SK-N-DZ (cell line): ENCODE data around the gene AKAP13.
A peak's percentile ranks its signal among the peaks of the same experiment; 100 is the strongest.

Experiments
- DNase-seq: peaks from one replicate; pipeline ENCODE4 v3.0.0-alpha.2; 2015; ENCODE audit warnings: low spot score

Gene AKAP13

GRCh38 chr15:85727068-85727467, 346.7 kb downstream of the AKAP13 start:
- DNase-seq = no peak

DNA sequence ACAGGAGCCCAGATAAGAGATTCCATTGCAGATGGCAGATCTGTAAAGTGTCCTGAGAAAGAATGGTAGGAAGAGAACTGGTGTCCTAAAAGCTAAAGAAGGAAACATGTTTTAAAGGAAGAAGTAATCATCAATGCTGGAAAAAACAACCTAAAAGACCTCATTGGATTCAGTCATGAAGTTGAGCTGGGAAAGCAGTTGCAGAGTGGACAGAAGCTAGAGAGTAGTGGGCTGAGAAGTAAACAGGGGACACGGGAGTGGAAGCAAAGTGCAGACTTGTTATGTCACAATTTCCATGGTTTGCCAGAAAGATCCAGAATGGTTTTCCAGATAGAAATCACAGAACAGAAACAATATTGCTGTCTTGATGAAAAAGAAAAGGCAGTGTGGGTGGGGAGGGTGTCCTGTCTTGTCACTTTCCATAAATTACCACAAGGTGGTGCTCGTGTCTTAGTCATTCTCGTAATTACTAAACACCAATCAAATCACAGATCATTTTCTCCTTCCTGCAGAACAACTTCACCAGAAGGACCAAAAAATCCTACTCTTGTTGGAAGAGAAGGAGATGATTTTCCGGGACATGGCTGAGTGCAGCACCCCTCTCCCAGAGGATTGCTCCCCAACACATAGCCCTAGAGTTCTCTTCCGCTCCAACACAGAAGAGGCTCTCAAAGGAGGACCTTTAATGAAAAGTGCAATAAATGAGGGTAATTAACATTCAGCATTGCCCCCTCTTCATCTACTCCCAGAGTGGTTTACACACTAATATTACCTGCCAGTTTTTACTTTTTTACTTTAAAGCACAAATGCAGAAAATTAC, 349.8 kb downstream of the AKAP13 start:
- DNase-seq = peak; percentile 66

- no peak for DNase-seq
Observed at GRCh38 chr15:85733416-85733815, 353.0 kb downstream of the AKAP13 start.

- no peak for DNase-seq
Observed at GRCh38 chr15:85737061-85737460, 356.7 kb downstream of the AKAP13 start.

GRCh38 chr15:85741021-85741421, 360.6 kb downstream of the AKAP13 start:
- DNase-seq = no peak

GRCh38 chr15:85741662-85742061, 361.3 kb downstream of the AKAP13 start:
- no peak for DNase-seq

- no peak for DNase-seq
Observed at GRCh38 chr15:85742186-85742821, 361.9 kb downstream of the AKAP13 start.

- no peak for DNase-seq
Observed at GRCh38 chr15:85743392-85744055, 363.1 kb downstream of the AKAP13 start.

- DNase-seq = no peak
Observed at GRCh38 chr15:85744579-85744978, 364.2 kb downstream of the AKAP13 start.

DNA sequence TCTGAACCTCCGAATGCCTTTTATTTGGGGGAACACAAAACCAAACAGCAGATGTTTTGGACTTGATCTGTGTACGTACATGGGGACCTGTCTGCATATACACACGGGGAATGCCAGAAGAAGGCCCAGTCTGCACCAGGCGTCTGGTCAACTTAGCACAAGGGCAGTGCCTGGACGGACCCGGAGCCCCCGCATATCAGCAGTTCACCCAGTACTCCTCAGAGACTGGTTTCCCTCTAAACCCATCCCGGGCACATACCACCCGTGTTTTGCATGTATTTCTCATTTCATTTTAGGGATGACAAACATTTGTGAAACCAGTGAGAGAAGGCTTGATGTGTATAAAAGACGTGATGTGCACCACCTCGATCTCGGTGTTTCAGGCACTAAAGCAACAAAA, 364.6 kb downstream of the AKAP13 start:
- DNase-seq = no peak

GRCh38 chr15:85745525-85746150, 365.2 kb downstream of the AKAP13 start:
- no peak for DNase-seq

DNA sequence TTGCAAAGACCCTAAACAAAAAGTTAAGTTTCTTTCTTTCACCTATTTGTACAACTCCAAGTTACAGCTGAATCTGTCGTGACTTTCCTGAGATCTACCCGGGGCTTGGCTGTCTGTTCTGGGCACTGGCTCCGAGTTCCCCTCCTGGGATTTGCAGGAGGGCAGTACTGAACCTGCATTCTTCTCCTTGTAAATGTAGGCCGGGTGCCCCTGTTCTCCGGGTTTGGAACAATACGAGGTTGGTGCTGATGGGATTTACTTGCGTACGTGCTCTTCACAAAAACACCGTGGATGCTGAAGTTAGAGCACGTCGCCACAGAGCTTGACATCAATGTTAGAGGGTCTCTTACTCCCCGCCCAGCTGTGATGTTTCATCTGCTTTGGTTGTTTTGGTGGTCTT, 366.2 kb downstream of the AKAP13 start:
- DNase-seq = no peak

DNA sequence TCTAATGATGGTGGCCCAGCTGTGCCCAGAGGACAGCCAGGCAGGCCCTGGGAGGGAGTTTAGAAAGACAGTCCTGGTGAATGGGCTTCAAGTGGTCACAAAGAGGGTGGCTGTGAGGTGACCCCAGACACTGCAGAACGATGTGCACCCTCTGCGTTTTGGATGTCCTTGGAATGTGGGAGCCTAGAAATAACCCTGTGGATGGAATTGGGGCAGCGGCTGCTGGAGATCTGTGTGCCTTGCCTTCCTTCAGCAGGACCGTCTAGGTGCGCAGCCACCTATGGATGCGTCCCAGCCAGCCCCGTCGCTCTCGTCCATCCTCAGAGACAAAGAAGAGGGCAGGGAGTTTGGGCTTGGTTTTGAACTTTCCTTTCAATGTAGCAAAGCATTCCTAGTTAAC, 367.8 kb downstream of the AKAP13 start:
- DNase-seq = no peak

DNA sequence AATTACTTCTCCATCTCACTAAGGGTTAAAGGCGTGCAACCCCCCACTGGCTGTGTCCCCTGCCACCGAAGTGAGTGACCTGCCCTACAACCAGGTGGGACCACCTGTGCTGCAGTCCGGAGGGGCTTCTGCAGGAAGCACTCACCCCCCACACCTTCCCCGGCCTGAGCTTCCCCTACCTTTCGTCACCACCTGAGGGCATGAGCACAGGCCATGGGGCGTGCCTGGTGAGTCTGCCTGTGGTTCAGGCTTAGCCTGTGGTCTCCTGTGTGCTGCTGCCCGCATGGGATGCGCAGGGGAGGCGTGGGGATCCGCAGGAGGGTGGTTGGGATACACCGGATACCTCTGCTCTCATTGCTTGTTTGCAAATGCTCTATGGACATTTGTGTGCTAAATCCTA, 368.3 kb downstream of the AKAP13 start:
- no peak for DNase-seq

- DNase-seq = no peak
Observed at GRCh38 chr15:85749261-85750151, 369.1 kb downstream of the AKAP13 start.

DNA sequence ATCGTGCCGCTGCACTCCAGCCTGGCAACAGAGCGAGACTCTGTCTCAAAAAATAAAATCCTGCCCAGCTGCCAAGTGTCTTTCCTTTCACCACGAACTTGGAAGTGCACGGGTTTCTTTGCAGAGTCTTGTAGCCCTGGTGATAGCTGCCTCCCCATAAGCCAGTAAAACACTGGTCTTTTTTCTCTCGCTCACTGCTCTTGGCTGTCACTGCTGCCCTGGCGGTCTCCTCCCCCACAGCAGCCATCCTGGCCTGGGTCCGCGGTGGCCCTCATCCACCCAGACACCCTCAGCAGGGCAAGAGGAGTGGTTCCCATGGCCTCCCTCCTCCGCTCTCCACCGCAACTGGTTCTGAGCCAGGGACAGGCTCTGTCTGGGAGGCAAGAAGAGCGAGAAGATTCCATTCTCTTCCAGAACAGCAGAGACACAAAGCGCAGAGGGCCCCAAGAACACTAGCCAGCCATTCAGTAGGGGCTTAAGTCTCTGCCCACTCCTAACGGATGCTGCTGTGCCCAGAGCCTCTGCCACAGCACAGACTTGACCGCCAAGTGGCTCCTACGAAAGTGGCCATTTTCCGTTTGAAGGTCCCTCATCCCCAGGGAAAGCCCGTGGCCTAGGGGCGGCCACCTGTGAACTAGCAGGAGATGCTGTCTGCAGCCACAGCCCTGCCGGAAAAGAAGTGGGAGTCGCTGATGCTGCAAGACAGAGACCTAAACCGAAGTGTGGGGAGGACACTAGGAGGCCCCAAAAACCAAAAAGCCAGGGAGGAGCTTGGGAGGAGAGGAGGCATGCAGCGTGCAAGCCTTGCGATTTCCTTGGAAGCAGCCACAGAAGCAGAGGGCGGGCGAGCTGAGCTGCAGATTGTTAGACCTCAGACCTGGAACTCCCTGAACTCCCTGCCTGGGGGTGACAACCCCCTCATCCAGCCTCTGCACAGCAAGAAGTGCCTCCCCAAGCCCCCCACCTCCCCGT, 370.2 kb downstream of the AKAP13 start:
- no peak for DNase-seq

GRCh38 chr15:85751291-85752123, 371.1 kb downstream of the AKAP13 start:
- DNase-seq = no peak

- no peak for DNase-seq
Observed at GRCh38 chr15:85752124-85752475, 371.7 kb downstream of the AKAP13 start.

DNA sequence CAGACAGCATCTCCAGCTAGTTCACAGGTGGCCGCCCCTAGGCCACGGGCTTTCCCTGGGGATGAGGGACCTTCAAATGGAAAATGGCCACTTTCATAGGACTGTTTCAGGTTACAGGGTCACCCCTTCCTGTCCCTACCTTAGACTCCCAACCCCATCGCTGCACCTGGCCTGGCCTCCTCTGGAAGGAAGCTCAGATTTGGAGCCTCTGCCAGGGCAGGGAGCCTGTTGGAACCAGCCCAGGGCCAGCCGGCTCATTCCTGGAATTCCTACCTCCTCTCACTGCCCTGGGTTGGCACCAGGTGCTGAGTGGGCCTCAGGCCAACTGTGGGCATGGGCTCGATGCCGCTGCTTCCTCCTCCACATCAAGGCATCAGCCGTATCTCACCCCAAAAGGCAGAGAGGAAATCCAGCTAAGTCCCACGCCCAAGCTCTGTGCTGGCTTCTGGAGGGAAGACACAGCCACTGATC, 372.1 kb downstream of the AKAP13 start:
- no peak for DNase-seq
